GM18507 (cell line): ENCODE data around the gene TMEM134.

ENCODE experiments used
- DNase-seq: peaks from one replicate; pipeline ENCODE4 v3.0.0; 2011; ENCODE audit warnings: low read depth; ENCODE audit not compliant: insufficient read length; ENCODE audit errors: extremely low spot score
- FAIRE-seq: peaks from 2 replicates; lab custom pipeline; 2011; peaks lifted over from hg19 to GRCh38; lab: Jason Lieb, UNC

TMEM134 gene

GRCh38 chr11:67501854-67502253 is 32.8 kb upstream of the TMEM134 start:
- FAIRE-seq = no peak

GRCh38 chr11:67500831-67501715 is 32.0 kb upstream of the TMEM134 start:
- FAIRE-seq (no peak), DNase-seq (no peak)

More at GRCh38 chr11:67501854-67502253, 32.8 kb upstream of the TMEM134 start:
- no peak for DNase-seq

DNA sequence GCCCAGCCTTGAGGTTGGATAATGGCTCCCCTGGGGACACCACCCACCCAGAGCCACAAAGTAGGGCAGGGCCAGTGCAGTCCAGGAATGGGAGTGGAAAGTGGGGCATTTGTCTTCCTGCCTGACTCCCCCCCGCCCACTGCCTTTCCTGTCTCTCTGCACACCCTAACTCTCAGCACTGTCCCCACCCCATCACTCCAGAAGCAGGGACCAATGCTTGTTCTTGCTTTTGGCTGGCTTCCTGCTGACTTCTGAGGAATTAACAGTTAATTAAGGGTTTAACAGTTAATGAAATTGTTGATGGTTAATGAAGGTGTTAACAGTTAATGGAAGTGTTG is 31.4 kb upstream of the TMEM134 start:
- FAIRE-seq (no peak), DNase-seq (no peak)

DNA sequence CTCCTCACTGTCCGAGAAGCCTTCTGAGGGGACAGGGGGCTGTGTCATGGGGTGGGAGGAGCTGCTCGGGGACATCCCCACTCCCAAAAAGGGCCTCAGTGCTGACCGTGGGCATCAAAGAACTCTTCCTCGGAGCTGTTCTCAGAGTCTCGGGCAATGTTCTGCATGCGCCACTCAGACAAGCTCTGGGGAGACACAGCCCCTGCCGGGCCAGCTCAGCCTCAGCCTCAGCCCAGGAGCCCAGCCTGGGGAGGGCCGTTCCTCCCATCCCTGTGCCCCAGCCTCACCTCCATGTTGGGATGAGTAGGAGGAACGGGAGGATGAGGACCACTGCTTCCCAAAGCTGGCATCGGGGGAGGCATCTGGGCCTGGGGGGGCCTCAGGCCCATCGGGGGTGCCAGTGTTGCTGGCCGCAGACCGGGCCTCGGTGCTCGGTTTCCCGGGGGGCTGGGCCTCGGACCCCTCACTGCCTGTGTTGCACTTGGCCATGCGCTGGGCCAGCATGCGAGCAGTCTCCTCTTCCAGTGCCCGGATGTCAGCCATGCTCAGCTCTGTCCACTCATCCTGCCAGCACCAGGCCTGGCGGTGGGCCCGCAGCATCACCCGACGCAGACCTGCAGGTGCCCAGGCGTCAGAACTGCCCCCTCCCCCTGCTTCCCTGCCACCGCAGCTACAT is 30.9 kb upstream of the TMEM134 start:
- FAIRE-seq = no peak

GRCh38 chr11:67498544-67498972 is 29.5 kb upstream of the TMEM134 start:
- DNase-seq (no peak), FAIRE-seq (no peak)

More for the DNA sequence above, 30.9 kb upstream of the TMEM134 start:
- DNase-seq = no peak

DNA sequence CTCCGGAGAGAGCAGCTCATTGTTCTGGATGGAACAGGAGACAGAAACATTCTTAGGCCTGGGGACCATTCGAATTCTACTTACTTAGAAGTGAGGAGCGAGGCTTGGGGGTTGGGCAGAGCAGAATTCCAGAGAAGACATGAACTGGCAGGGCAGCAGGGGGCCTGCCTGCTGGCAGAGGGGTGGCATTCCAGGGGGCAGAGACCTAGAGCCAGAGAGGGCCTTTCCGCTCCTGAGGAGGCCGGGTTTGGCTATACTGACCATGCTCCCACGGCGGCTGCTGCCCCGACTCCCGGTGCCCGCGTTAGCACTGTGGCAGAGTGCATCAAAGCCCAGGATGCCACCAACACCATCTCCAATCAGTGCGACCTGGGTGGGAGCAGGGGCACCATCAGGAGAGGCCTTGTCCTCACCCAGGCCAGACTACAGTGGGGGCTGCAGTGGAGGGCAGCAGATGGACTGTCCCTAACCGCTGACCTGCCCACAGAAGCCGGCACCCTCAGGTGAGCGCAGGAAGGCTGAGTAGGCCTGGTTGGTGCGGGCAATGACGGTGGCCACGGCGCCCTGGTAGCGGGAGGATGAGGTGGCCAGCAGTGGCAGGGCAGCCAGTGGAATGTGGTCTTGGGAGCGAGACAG is 28.7 kb upstream of the TMEM134 start:
- no peak for DNase-seq
- FAIRE-seq = no peak

GRCh38 chr11:67496113-67496512 is 27.1 kb upstream of the TMEM134 start:
- DNase-seq (no peak), FAIRE-seq (no peak)

DNA sequence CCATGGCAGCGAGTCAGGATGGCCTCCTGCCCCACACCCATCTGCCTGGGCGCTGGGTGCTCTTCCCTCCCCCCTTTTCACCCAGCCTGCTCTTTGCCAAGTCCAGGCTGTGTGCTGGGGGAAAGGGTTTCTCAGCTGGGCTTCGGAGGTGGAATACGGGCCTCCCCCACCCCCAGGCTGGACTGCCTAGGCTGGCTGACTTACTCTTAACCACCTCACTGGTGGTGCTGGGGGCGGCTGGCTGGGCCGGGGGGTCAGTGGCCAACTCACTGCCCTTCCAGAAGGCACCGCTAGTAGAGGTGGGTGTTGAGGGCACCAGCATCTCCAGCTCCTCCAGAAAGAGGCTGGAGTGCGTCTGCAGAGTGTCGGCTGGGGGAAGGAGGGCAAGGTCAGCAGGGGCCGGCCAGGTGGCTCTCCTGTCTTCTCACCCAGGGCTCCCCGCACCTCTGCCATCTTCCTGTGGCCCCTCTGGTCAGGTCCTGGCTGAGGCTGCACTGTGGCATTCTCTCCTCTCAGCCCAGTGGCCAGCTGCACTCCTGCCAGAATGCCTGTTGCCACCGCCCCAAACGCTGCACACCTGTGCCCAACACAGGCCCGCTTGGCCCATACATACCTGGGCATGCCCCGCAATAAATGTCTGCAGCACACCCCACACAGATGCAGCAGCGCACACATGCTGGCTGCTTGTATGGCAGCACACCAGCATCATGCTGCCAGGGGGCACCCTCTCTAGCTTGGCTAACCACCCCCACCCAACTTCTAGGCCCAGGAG is 26.4 kb upstream of the TMEM134 start:
- FAIRE-seq (no peak), DNase-seq (no peak)

DNA sequence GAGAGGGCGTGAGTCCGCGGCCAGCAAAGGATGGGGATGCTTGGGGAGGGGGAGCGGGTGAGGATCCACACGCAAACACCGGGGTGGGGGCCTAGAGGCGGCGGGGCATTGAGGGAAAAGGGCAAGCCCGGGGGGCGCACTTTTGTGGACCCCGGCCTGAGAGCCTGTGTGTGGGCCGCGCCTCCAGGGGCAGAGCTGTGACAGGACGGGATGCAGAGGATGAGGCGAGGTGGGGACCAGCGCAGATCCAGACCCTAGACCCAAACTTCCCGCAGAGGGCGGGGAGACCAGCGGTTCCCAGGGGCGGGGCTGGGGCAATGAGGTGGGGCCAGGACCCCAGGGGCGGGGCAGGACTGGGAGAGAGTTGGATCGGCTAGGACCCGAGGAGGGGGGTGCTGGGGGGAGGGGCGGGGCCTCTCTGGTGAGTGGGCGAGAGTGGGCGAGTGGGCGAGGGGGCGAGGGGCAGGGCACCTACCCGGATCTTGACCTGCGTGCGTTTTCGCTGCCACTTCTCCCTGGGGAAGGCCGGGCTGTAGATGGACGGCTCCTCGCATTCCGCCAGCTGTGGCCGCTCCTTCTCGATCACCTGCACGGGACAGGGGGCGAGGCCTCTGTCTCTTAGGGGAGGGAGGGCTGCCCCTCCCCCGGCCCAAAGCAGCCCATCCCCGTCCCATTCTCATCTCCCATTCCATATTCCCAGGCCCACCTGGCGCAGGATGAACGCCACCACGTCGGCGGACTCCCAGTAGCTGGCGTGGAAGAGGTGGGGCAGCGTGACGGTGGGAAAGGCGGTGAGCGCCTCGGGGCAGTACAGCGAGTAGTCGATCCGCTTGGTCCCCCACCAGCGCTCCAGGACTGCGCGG is 25.6 kb upstream of the TMEM134 start:
- FAIRE-seq = no peak
- no peak for DNase-seq

DNA sequence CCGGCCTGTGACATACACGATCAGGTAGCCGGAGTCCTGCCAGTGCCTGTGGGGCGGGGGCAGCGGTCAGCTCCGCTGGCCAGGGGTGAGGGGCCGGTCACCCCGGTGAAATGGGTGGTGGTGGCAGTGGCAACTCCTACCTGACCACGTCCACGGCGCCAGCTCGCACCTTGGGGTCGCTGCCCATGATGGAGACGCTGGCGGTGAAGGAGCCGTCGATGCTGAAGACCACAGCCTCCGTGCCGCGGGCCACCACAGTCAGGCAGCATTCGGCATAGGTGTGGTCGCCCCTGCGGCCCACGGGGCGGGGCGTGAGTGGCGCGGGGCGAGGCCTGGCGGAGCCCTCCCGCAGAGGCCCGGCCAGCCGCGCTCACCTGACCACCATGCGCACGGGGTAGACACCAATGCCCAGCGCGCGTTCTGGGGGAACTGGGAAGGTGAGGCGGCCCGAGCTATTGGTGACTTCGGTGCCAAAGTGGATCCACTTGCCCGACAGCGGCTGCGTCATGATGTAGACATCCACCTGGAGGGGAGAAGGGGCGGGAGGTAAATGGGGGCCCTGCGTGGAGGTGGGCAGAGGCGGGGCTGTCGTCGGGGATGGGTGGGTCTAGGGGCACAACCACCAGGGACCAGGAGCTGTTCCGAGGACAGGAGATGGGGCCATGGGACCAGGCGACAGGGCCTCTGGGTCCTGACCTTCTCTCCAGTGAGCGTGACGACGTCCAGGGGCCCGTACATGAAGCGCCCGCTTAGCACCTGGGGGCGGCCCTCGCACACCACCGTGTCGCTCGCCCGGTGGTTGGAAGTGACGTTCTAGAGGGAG is 24.7 kb upstream of the TMEM134 start:
- no peak for FAIRE-seq
- DNase-seq = no peak

- FAIRE-seq = no peak
These were observed 23.9 kb upstream of the TMEM134 start for GRCh38 chr11:67492801-67493547.

DNA sequence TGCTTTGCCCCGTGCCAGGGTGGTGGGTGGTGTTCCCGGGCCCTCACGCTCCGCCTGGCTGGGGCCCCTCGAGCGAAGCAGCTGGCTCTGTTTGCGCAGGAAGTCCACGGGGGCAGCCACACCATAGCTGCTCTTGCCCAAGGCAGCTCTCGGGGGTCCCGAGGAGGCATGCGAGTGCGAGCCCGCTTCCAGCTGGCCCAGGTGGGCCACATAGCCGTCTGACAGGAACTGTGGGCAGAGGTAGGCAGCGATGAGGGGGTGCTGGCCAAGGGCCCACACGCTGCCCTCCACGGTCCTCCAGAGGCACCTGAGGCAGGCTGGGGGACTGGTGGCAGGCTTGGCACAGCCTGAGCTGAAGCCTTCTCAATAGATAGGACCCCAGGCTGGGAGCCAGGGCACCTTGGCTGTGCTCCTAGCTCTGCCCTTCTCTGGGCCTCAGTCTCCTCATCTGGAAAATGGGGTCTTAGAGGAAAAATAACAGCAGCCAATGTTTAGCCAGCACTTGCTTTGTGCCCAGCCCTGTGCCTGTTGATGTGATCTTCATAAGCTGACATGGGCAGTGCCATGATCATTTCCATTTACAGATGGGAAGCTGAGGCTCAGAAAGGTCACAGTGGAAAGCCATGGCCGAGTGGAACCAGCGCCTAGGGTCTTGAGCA is 23.1 kb upstream of the TMEM134 start:
- no peak for FAIRE-seq
- DNase-seq = no peak

More at GRCh38 chr11:67492801-67493547, 23.9 kb upstream of the TMEM134 start:
- no peak for DNase-seq

DNA sequence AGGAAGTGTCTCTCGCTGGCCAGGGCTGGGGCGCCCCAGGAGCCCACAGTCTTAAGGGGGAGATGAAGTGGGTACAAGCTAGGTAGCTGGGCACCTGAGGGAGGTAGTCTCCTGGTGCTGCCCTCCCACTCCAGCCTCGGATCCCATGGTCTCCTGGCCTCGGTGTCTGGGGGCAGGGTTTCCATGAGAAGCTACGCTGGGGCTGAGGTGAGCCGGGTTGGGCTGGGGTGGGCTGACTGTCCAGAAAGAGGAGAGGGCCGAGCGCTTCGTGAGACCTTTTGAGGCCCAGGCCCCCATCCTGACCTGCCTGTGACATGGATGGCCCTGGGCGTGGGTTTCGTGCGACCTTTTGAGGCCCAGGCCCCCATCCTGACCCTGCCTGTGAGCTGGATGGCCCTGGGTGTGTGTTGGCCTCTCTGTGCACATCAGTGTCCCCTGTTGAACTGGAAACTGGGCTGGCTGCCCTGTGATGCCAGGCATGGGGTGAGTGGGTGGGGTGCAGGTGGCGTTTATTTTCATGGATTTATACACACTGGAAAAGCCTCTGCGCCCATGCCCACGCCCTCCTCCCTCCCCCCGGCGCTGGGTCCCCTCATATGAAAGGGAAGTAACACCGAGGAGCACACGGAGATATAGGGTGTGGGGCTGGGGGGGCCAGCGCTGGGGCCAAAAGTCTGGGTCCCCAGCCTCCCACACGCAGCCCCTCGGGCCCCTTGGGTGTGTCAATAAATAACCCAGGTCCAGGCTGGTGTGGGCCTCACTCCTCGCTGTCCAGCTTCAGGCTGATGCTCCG is 22.4 kb upstream of the TMEM134 start:
- FAIRE-seq (no peak), DNase-seq (no peak)

GRCh38 chr11:67490727-67491065 is 21.6 kb upstream of the TMEM134 start:
- FAIRE-seq = no peak
- no peak for DNase-seq

- DNase-seq (no peak), FAIRE-seq (no peak)
These were observed 21.1 kb upstream of the TMEM134 start for GRCh38 chr11:67489885-67490726.
